Small intestine (tissue), 7 donors: Measurements from ENCODE around the gene DAND5. TPM values are rescaled to one million over a fixed set of nuclear protein-coding genes. Genes with fewer than 3 reads are reported as not detected.

Source experiments
- DNase-seq, 2 donors: peaks; one replicate each; pipeline versions ENCODE4 v3.0.0 to v3.0.0-alpha.2; 2013
- FAIRE-seq: peaks from 2 replicates; lab custom pipeline; 2012; peaks lifted over from hg19 to GRCh38; lab: Jason Lieb, UNC
- H3K27ac ChIP-seq, 3 donors: one replicate each; pipeline ENCODE4 v1.5.1; 2013; ENCODE audit warnings: low read length in 2 of 3, mild to moderate bottlenecking in 2 of 3, control low read depth in 1 of 3, inconsistent platforms in 1 of 3, low read depth in 1 of 3, moderate library complexity in 1 of 3
- H3K27me3 ChIP-seq, 3 donors: one replicate each; pipeline ENCODE4 v1.6.1; 2013; ENCODE audit warnings: low read length in 3 of 3, inconsistent platforms in 1 of 3; ENCODE audit not compliant: control insufficient read depth in 3 of 3, insufficient read depth in 3 of 3
- H3K36me3 ChIP-seq, 3 donors: one replicate each; pipeline ENCODE4 v1.6.1; 2013; ENCODE audit warnings: low read length in 3 of 3, inconsistent platforms in 1 of 3, low read depth in 1 of 3, mild to moderate bottlenecking in 1 of 3, moderate library complexity in 1 of 3; ENCODE audit not compliant: control insufficient read depth in 3 of 3, insufficient read depth in 2 of 3
- H3K4me1 ChIP-seq, 3 donors: one replicate each; pipeline ENCODE4 v1.6.1; 2013; ENCODE audit warnings: low read length in 2 of 3, inconsistent platforms in 1 of 3, low read depth in 1 of 3, mild to moderate bottlenecking in 1 of 3, moderate library complexity in 1 of 3; ENCODE audit not compliant: control insufficient read depth in 3 of 3, insufficient read depth in 2 of 3
- H3K4me3 ChIP-seq, 3 donors: one replicate each; pipeline ENCODE4 v1.5.1; 2013; ENCODE audit warnings: low read length in 3 of 3, control low read depth in 1 of 3, inconsistent platforms in 1 of 3, low read depth in 1 of 3, mild to moderate bottlenecking in 1 of 3, moderate library complexity in 1 of 3
- H3K9me3 ChIP-seq, 2 donors: one replicate each; pipeline ENCODE4 v1.6.1; 2013; ENCODE audit warnings: low read depth in 1 of 2, low read length in 1 of 2; ENCODE audit not compliant: control insufficient read depth in 2 of 2, insufficient read depth in 1 of 2
- WGBS, 3 donors: extraction: QIAGEN DNeasy Blood & Tissue Kit; methylation state at CpG; one replicate each; pipeline ENCODE4 v1.1.7; 2013; 5-methylcytosine and 5-hydroxymethylcytosine counted together
- polyA plus RNA-seq, 4 donors: library from polyadenylated mRNA; stranded (reverse) in 3 of 4; unstranded in 1 of 4; fragments of 200-250 nt in 3 of 4; fragments of 120-200 nt in 1 of 4; gene quantifications; one replicate each; pipeline versions ENCODE4 v1.2.1 to v1.2.3, GENCODE V29; 2013
- donor health status: healthy with polysubstance abuse.
- donor health status: control.
- donor health status: control.
- donor health status: Bipolar disorder and iron deficiency.
- donor health status: healthy.

DAND5 gene
- polyA plus RNA-seq, 4 donors, result 0.12 to 0.16 TPM; not detected in 2

DNA sequence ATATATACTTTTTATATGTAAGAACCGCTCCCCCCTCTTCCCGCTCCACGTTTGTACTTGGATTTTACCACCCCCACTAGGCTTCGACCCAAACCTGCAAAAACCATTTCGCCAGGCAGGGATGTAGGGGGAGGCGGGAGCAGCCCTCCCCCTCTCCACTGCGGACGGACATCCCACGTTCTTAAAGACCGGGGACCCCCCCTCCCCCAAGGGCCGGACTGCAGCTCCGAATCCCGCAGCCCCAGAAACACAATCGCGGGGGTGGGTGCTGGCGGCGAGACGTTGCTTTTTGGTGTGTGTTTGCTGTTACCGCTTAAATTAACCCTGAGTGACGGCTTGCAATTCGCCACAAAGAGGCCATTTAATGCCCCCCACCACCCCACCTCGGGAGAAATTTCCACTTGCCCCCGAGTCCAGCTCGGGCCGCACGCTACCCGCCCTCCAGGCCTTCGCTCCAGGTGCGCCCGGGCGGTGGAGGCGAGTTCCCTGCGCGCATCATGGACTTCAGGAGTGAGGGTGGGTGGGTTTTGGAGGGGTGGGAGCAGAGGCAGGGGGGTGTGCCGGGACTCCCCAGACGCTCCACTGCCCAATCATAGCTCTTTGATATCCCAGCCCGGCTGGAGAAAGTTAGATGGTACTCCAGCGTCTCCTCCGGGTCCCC is 41.7 kb downstream of the DAND5 start:
- 35 to 79% (median 71%) methylated on average over 38 to 39 of the region's 39 CpGs for WGBS, 3 donors
- no peak for FAIRE-seq
- H3K27ac ChIP-seq, result no peak overlapping the region

DNA sequence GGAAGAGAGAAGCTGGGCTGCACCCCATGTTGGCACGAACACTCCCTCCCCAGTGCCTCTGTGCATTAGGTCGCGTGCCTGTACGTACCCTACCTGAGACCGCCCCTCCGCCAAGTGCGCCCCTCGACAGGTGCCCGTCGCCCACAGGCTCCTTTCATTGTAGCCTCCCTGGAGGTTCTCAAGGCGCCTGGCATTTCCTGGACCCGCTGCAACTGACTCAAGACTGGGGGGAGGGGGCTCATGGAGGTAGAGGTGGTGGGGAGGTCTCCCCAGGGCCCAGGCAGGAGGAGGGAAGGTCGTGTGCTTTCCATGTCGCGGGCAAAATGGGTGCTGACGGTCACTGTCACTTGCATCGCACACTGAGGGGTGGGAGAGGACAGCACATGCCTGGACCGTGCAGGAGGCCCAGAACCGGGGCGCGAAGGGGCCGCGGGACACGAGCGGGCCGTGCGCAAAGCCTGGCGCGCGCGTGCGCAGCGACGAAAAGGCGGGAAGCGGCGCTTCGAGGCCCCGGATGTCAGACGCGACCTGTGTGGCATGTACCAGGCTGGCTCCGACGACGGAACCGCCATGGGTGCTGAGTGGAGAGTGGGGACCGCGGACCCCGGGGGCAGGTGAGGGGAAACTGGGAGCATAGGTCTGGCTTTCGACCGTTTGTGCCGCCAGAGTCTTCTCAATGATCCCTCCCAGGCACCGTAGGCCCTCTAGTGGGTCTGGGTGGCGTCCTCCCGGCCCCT is 42.4 kb downstream of the DAND5 start:
- no peak for FAIRE-seq
- DNase-seq, result no peak
- Histone ChIP-seq H3K36me3 (peaks cover 0 to 3% (median 0%) of the 10 kb centered on the region in 3 donors), H3K9me3 (peaks cover 0 to 4% of the 10 kb centered on the region in 2 donors), H3K27ac (peak overlapping the region in 1 of 3 donors; percentile 77), H3K4me1 (peaks cover 0 to 27% (median 19%) of the 10 kb centered on the region in 3 donors), H3K27me3 (peaks cover 0 to 98% (median 26%) of the 10 kb centered on the region in 3 donors), H3K4me3 (no peak overlapping the region)
- WGBS, 3 donors, result 37 to 82% (median 67%) methylated on average over 46 to 54 of the region's 54 CpGs

More for the DNA sequence above, 41.7 kb downstream of the DAND5 start:
- H3K4me1 ChIP-seq, result peaks cover 0 to 24% (median 15%) of the 10 kb centered on the region in 3 donors
- peaks cover 0 to 4% of the 10 kb centered on the region in 2 donors for H3K9me3 ChIP-seq
- peaks cover 0 to 98% (median 26%) of the 10 kb centered on the region in 3 donors for H3K27me3 ChIP-seq
- DNase-seq, result no peak
- H3K4me3 ChIP-seq, result no peak overlapping the region
- peaks cover 0 to 3% (median 0%) of the 10 kb centered on the region in 3 donors for H3K36me3 ChIP-seq

DNA sequence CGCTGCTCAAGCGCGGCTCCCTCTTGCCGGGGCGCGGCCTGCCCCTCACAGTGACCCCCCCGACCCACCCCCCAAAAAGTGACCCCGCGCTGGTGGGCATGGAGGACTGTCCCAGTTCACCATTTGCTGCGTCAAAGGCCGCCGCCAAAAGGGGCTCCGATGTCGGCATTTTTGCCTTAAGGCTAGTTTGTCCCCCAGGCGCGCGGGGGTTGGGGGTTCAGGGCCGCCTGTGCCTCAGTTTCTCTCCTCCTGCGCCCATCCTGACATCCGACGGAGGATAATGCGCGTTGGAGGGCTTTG is 43.0 kb downstream of the DAND5 start:
- FAIRE-seq (no peak), DNase-seq (no peak)
- peak overlapping the region in 1 of 3 donors; percentile 77 for H3K27ac ChIP-seq
- peaks cover 0 to 26% (median 22%) of the 10 kb centered on the region in 3 donors for H3K4me1 ChIP-seq
- WGBS, 3 donors, result 29 to 64% (median 61%) methylated on average over 16 to 23 of the region's 23 CpGs
- H3K36me3 ChIP-seq, result peaks cover 0 to 3% (median 0%) of the 10 kb centered on the region in 3 donors
- H3K4me3 ChIP-seq, result no peak overlapping the region
- H3K27me3 ChIP-seq, result peaks cover 0 to 98% (median 26%) of the 10 kb centered on the region in 3 donors
- H3K9me3 ChIP-seq, result peaks cover 0 to 4% of the 10 kb centered on the region in 2 donors

DNA sequence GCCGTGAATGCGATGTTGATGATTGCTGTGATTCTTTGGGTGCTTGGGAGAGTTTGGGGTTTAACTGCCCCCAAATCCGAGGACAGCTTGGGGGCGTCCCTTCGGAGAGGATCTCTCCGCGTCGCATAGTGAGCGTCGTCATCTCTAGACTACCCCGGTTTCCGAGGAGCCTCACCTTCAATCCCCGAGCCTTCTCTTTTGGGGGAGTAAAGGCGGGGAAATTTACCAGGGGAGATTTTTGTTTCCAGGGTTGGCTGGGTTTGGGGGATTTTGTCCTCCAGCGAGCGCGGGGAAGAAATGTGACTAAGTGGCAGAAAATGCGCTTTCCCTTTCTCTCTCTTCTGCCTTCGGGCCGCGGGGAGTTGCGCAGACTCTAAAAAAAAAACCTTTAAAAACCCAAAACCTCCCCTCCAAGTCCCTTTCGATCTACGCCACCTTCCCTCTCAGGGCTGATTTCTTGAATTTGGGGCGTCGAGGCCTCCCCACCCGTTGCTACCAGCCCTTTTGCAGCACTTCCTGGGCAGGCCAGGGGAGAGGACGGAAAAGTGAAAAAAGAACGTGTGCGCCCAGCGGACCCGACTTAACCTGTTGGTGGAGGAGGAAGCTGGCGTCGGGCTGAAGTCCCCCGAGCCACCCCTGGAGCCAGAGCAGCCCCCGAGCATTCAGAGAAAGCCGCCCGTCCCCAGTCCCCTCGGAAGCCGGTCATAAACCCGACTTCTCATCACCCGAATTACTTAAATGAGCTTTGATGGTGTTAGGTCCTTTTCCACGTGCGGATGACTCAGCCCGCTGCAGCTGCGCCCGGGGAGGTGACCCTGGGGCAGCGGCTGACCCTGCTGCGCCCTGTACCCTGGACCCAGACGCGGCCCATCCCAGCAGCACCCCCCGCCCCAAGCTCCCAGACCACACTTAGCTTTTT is 43.6 kb downstream of the DAND5 start:
- H3K4me3 ChIP-seq, result peak overlapping the region in 1 of 3 donors; percentile 46
- peak; percentile 71 to 88 for DNase-seq
- peak overlapping the region in 1 of 3 donors; percentile 77 for H3K27ac ChIP-seq
- H3K27me3 ChIP-seq, result peaks cover 0 to 99% (median 26%) of the 10 kb centered on the region in 3 donors
- peaks cover 0 to 3% (median 0%) of the 10 kb centered on the region in 3 donors for H3K36me3 ChIP-seq
- H3K9me3 ChIP-seq, result peaks cover 0 to 4% of the 10 kb centered on the region in 2 donors
- peaks cover 0 to 26% (median 25%) of the 10 kb centered on the region in 3 donors for H3K4me1 ChIP-seq
- 11 to 13% (median 12%) methylated on average over 45 to 52 of the region's 52 CpGs for WGBS, 3 donors
- FAIRE-seq, result no peak

DNA sequence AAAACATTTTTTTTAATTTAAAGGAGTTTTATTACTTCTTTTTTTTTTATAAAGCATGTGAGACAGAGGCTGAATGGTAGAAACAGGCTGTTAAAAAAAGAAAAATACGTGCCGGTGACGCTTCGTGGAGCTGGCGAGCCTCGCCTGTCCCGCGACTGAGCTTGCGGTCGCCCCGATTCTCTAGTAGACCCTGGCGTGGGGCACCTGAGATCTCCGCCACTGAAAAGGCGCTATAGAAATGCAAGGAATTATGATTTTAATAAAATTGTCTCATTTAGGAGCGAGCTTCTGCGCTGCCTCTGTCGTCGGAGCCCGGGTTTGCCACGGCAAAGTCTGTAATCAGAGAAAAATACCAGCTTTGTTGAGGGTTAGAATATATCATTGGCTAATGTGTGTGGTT is 44.3 kb downstream of the DAND5 start:
- Histone ChIP-seq H3K9me3 (peaks cover 0 to 4% of the 10 kb centered on the region in 2 donors), H3K36me3 (peaks cover 0 to 3% (median 0%) of the 10 kb centered on the region in 3 donors), H3K4me1 (peaks cover 0 to 26% (median 25%) of the 10 kb centered on the region in 3 donors), H3K4me3 (peak overlapping the region in 1 of 3 donors; percentile 46), H3K27me3 (peaks cover 0 to 99% (median 26%) of the 10 kb centered on the region in 3 donors), H3K27ac (peak overlapping the region in 1 of 3 donors; percentile 58)
- FAIRE-seq (no peak), DNase-seq (no peak)
- WGBS, 3 donors, result 10 to 29% (median 23%) methylated on average over 20 of the region's 20 CpGs

DNA sequence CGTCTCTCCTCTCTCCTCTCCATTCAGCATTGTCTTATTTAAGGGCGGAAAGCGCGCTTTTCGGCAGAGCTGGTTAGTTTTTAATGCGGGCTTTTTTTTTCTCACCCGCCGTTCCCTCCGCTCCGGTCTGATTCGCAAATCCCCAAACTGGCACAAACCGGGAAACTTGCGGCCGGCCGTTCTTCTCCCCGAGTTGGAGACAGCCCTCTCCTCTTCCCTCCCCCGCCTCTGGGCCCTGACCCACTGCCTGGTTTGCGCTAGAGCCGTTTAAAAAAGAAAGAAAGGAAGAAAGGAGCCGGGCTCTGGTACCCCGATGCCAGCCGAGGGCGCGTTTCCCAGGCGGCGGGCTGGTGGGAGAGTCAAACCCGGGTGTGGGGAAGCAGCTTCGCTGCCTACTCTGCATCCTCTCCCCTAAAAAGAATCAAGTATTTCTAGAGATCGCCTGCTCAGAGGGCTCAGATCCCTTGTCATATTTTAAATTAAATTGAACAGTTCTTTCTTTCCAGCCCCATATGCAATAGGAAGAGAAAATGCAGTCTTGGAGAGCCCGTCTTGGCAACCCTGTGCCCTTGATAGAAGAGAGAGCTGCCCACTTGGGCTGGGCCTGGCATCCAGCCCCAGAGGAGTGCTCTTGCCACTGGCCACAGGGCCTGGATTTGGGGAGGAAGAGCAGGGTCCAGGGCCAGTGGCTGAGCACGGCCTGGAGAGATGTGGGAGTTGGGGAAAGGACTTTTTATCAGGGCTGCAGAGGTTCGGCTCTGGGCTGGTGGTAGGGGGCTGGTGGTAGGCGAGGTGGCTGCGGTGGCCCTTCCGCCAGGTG is 44.9 kb downstream of the DAND5 start:
- Histone ChIP-seq H3K4me3 (peak overlapping the region in 2 of 3 donors; percentile 12 to 46), H3K4me1 (peaks cover 0 to 28% (median 26%) of the 10 kb centered on the region in 3 donors)

DNA sequence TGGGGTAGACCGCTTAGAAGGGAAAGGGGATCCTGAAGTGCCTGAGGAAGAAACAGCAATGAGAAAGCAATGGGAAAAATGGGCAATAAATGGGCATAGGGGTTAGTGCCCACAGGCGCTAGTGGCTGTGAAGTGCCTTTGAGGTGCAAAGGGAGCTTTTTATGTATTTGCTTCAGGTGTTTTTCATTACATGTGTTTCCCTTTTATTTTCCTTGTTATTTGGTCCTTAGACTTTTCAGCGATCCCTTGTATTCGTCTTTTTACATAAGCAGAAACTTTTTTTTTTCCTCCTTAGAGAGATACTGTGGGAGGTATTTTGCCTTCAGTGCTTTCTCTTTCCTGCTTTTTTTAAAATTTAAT is 45.5 kb downstream of the DAND5 start:
- peaks cover 0 to 97% (median 16%) of the 10 kb centered on the region in 3 donors for H3K27me3 ChIP-seq
- FAIRE-seq (no peak), DNase-seq (no peak)
- H3K4me3 ChIP-seq, result no peak overlapping the region
- WGBS, 3 donors, result 69 to 88% (median 83%) methylated on average over 4 of the region's 4 CpGs
- H3K27ac ChIP-seq, result peak overlapping the region in 1 of 3 donors; percentile 67
- no peaks in the 10 kb centered on the region for H3K36me3 ChIP-seq
- peaks cover 0 to 4% of the 10 kb centered on the region in 2 donors for H3K9me3 ChIP-seq
- H3K4me1 ChIP-seq, result peaks cover 0 to 28% (median 26%) of the 10 kb centered on the region in 3 donors

More for the DNA sequence above, 44.9 kb downstream of the DAND5 start:
- DNase-seq (no peak), FAIRE-seq (no peak)
- Histone ChIP-seq H3K36me3 (no peaks in the 10 kb centered on the region), H3K27me3 (peaks cover 0 to 99% (median 22%) of the 10 kb centered on the region in 3 donors), H3K9me3 (peaks cover 0 to 4% of the 10 kb centered on the region in 2 donors), H3K27ac (peak overlapping the region in 1 of 3 donors; percentile 67)
- WGBS, 3 donors, result 24 to 35% (median 34%) methylated on average over 35 of the region's 35 CpGs
